Activated CD8-positive, alpha-beta memory T cell treated with anti-CD3 and anti-CD28 coated beads, Interleukin-2, amount 50 U/mL, for 24 hours (primary cell): Measurements from ENCODE around the gene CLSTN2.

Experiments used
- DNase-seq: peaks from one replicate; pipeline ENCODE4 v3.0.0-alpha.2; 2020; ENCODE audit errors: extremely low read depth

Gene CLSTN2

DNA sequence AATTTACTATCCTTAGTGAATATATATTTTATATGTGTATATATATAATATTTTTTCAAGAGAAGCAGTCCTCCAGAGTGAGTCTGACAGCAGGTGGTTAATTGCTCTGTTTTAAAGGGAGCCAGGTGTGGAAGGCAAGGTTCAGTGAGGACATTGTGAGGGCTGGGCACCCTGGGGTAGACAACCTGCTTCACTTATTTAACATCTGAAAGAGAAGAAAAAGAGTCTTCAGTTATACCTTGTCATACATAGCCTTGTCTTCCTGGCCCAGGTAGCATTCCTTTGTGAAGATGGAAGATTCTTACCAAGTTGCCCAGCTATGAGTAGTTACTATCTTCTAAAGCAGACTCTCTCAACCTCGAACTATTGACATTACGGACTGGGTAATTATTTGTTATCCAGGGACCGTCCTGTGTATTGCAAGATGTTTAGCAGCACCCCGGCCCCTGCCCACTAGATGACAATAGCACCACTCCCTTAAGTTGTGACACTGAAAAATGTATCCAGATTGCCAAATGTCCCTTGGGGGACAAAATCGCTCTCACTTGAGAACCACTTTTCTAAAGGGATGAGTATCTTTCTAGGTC lies 406.9 kb downstream of the CLSTN2 start:
- DNase-seq = no peak

DNA sequence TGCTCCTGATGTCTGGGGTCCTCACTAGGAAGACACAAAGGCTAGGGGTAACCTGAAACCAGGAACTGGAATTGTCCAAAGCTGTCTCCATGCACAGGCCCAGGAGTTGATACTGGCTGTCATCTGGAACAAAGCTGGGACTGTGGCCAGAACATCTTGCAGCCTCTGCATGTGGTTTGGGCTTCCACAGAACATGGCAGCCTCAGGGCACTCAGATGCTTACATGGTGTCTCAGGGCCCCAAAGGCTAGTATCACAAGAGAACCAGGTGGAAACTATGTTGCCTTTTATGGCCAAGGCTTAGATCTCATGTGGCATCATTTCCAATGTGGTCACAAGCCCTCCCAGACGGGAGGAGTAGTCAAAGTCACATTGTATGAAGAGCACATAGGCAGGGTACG lies 407.7 kb downstream of the CLSTN2 start:
- no peak for DNase-seq

DNA sequence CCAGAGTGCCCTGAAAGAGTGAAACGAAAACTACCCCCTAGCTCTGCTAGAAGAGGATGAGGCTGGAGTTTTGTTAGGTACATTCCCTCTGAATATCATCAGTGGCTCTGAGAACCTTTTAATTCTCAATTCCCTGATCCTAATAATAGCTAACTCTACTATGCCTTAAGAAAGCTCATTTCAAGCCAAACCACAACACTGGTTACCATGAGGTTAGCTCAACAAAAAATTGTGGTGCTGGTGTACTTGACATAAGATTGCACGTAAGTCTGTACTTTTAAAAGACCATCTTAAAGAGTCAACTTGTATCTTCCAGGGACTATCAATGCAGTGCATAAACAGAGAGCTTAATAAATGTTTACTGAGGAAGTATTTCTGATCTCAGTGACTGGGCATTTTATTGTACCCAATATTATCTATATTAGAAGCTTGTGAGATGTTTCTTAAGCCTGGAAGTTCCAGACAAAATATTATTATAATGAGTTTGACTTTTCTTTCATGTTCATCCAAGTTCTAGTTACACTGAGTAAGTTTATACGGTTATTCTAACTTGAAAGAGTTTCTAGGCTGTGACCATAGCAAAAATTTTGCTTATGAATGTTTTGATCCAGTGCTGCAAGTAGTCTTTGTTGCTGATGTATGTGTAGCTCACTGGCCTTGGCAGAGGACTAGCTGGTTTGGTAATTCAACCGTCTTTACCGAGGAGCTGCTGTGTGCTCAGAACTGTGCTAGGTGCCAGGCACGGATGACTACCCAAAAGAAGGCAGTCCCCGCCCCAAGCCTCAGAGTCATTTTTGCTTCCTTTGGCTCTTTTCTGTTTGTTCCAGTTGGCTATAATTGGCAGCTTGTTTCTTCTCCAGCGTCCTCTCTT lies 408.5 kb downstream of the CLSTN2 start:
- DNase-seq = no peak

DNA sequence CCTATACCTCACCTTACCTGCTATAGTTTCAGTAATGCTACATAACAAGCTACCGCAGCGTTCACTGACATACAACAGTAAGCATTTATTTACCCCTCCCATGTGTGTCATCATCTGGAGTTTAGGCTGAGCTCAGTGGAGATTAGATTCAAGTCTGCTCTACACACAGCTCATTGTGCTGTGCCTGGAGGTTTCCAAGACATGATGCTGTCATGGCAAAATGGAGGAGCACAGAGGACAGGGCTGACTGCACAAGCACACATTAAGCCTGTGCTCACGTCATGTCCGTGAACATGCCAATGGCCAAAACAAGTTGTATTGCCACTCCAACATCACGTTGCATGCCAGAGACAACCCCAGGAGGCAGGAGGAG lies 409.1 kb downstream of the CLSTN2 start:
- DNase-seq = no peak

- DNase-seq = no peak
Measured at GRCh38 chr3:140344601-140345205, 409.7 kb downstream of the CLSTN2 start.

- DNase-seq = no peak
Measured at GRCh38 chr3:140347151-140347550, 412.2 kb downstream of the CLSTN2 start.

- DNase-seq = no peak
Measured at GRCh38 chr3:140349938-140350337, 415.0 kb downstream of the CLSTN2 start.

DNA sequence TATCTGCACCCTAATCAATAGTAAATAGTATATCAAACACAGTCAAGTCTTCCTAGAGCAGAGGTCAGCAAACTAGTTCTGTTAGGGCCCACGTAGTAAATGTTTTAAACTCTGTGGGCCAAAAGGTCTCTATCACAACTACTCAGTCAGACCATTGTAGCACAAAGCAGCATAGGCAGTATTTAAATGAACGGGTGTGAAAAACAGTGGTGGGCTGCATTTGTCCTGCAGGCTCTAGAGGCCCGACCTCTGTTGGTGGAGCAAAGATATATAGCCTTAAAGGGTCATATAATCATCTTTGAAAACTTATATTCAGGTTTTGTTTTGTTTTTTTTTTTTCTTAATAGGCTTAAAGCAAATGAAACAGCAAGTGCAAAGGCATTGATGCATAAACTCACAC lies 416.5 kb downstream of the CLSTN2 start:
- DNase-seq = no peak

- no peak for DNase-seq
Measured at GRCh38 chr3:140355481-140355880, 420.5 kb downstream of the CLSTN2 start.

GRCh38 chr3:140358686-140359085 lies 423.7 kb downstream of the CLSTN2 start:
- DNase-seq = no peak

- no peak for DNase-seq
Measured at GRCh38 chr3:140359233-140359995, 424.4 kb downstream of the CLSTN2 start.

DNA sequence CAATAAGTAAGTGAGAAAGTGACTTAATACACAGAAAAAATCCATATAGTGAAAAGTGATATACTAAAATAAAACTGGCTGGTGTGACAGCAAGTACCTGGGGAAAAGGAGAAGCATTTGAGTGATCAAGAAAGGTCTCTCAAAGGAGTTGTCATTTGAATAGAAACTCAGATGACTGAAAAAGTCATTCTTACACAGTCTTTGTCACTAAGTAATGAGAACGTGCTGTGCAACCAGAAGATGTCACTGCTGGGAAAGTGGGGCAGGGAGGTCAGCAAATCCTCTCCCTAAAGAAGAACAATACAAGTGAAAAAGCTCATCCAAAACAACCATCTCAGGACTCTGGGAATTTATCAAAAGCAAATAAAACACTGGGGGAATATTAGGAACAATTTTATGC lies 425.3 kb downstream of the CLSTN2 start:
- DNase-seq = no peak

DNA sequence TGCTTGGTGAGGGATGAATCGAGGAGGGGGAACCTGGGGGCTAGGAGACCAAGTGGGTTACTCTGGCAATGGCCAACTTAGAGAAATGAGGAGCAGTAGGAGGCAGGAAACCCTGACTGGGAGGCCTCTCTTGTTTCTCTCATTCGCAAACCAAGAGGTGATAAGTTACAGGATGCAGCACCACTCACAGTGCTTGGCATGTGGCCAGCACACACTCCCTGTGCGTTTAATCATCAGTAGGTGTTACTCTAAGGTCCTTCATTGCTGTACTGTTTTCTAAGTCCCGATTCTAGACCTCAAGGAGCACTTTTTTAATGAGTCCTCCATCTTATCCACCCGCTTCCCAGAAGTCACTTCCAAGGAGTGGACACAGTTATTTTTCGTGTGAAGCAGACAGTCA lies 428.8 kb downstream of the CLSTN2 start:
- DNase-seq = no peak

DNA sequence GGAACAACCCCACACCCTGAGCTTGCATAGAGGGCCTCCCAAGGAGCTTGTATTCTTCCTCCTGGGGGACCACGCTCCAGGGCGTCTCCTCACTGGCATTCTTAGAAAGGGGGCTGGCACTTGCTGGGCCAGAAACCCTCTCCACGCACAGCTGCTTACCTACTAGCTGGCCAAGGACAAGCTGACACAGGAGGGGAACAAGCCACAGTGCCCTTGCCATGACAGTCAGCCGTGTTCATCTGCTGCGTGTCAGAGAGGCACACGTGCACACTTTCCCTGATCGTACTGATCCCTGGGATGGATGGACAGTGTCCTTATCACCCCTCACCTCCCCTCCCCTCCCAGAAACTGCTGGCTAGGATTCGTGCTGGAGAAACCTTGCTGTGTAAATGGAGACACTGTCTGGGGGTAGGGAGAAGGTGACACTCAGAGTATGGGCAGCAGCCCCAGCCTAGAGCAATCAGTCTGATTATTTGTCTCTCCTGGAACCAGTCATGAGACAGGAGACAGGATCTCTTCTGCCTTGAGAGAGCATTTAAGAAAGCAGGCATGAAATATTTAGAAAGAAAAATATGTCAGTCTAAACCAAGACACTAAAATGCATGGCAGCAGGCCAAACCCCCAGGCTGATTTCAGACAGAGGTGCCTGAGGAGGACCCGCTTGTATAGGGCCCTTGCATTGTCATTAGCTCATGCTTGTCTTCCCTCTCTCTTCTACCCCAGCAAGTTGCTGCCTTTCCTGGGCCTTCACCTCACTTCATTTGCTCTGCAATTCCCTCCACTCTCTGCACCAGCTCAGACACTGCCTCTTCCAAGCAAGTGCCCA lies 431.1 kb downstream of the CLSTN2 start:
- DNase-seq = no peak

GRCh38 chr3:140368223-140368811 lies 433.3 kb downstream of the CLSTN2 start:
- no peak for DNase-seq

DNA sequence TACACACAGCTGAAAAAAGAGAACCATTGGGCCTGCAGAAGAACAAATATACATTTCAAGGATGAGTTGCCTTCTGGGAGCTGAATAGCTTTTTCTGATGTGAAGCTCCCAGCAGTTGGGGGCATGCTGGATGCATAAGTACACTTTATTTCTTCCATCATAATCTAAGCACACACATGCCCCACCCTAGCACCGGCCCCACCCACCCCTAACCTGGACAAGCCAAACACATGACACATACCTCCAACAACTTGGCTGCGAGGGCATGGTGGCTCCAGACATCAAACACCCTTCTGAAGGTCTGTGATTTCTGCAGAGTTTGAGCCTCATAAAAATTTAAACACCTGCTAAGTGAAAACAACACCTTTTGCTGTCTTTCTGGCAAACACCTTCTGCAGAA lies 435.7 kb downstream of the CLSTN2 start:
- DNase-seq = no peak

DNA sequence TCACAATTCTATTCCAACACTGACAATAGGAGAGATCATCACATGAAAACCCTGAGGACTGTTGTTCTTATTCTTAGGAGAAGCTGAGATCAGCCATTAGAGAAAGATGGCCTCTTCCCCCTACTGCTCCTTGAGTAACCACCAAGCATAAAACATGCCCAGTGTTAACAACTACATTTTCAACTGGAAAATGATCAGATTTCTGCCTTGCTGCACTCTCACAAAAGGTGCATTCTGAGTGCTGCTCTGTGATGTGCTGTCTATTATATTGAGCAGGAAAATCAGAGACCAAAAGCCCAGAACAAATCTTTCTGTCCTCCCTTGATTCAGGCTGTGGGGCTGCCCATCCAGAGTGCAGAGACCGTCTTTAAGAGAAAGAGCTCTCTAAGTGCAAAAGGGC lies 438.2 kb downstream of the CLSTN2 start:
- DNase-seq = no peak

DNA sequence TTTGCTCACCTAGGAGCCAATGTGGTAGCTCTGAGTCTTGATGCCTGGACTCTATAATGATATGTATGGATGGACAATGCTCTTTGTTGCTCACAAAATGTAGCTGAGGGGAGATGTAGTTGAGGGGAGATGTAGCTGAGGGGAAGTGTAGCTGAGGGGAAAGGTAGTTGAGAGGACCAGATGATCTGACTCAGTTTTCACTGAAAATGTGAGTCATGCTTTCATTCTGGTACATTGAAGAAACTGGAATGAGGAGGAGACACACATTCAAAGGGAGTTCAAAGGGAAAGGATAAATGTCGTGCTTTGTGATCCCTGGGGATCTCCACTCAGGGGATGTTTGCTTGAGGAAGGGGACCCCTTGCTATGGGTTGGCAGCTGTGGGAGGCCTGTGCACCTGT lies 440.0 kb downstream of the CLSTN2 start:
- no peak for DNase-seq

GRCh38 chr3:140376136-140376889 lies 441.3 kb downstream of the CLSTN2 start:
- no peak for DNase-seq

DNA sequence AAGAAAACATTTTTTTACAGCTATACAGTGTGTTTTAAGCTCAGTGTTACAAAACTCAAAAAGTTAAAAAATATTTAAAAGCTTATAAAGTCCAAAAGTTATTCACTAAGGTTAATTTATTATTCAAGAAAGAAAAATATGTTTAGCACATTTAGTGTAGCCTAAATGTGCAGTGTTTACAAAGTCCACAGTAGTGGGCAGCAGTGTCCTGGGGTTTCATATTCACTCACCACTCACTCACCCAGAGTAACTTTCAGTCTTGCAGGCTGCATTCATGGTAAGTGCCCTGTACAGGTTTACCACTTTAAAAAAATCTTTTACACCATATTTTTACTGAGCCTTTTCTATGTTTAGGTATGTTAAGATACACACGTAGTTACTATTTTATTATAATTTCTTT lies 442.7 kb downstream of the CLSTN2 start:
- DNase-seq = no peak
